Left renal pelvis (tissue), 4 donors: ENCODE data around the gene STIMATE. TPM values are rescaled to one million over a fixed set of nuclear protein-coding genes. Genes with fewer than 3 reads are reported as not detected.

Experiments
- DNase-seq, 4 donors: peaks; one replicate each; pipeline ENCODE4 v3.0.0-alpha.2; 2013; ENCODE audit warnings: low read depth in 4 of 4, low spot score in 3 of 4
- polyA plus RNA-seq, 4 donors: library from polyadenylated mRNA; unstranded; fragments of 120-200 nt; gene quantifications; one replicate each; pipeline ENCODE4 v1.2.1, GENCODE V29; 2013; ENCODE audit not compliant: insufficient read length in 4 of 4

STIMATE gene
- polyA plus RNA-seq, 4 donors: 12.5 to 18.0 (median 13.9) TPM

- DNase-seq: no peak
Measured at GRCh38 chr3:52793702-52794611, 103.4 kb downstream of the STIMATE start.

GRCh38 chr3:52792961-52793695 is 104.2 kb downstream of the STIMATE start:
- DNase-seq: no peak

- no peak for DNase-seq
Measured at GRCh38 chr3:52792413-52792812, 104.9 kb downstream of the STIMATE start.

GRCh38 chr3:52791928-52792327 is 105.4 kb downstream of the STIMATE start:
- no peak for DNase-seq

GRCh38 chr3:52791366-52791765 is 106.0 kb downstream of the STIMATE start:
- DNase-seq: no peak

- DNase-seq: no peak
Measured at GRCh38 chr3:52790741-52791140, 106.6 kb downstream of the STIMATE start.

- DNase-seq: no peak
Measured at GRCh38 chr3:52790337-52790736, 107.0 kb downstream of the STIMATE start.

- no peak for DNase-seq
Measured at GRCh38 chr3:52789746-52790040, 107.7 kb downstream of the STIMATE start.

GRCh38 chr3:52788890-52789745 is 108.2 kb downstream of the STIMATE start:
- no peak for DNase-seq

- DNase-seq: no peak
Measured at GRCh38 chr3:52787672-52788625, 109.4 kb downstream of the STIMATE start.

GRCh38 chr3:52787246-52787645 is 110.1 kb downstream of the STIMATE start:
- no peak for DNase-seq

Other genes with a start within 250 kb of the STIMATE start
- gene PBRM1, start 211.6 kb downstream of the STIMATE start, polyA plus RNA-seq: 10 to 100 TPM; 57.9 to 66.9 (median 61.1) TPM
- 100 to 1,000 TPM in 3 of 4 donors, 10 to 100 TPM in 1; 80.6 to 118 (median 114) TPM for gene GNL3, start 211.5 kb downstream of the STIMATE start, polyA plus RNA-seq
- 100 to 1,000 TPM; 113 to 181 (median 138) TPM for gene GLT8D1, start 191.8 kb downstream of the STIMATE start, polyA plus RNA-seq
- gene SPCS1, start 191.4 kb downstream of the STIMATE start, polyA plus RNA-seq: 100 to 1,000 TPM; 128 to 171 (median 160) TPM
- 10 to 100 TPM; 18.8 to 30.7 (median 27.4) TPM for gene NEK4, start 126.6 kb downstream of the STIMATE start, polyA plus RNA-seq
- 1 to 10 TPM in 1 of 4 donors, under 1 TPM in 1, not detected in 2; 0.38 to 6.3 TPM for gene ITIH1, start 119.9 kb downstream of the STIMATE start, polyA plus RNA-seq
- gene ITIH3, start 102.8 kb downstream of the STIMATE start, polyA plus RNA-seq: 10 to 100 TPM in 1 of 4 donors, 1 to 10 TPM in 3; 4.9 to 13.7 (median 7.8) TPM
- 1 to 10 TPM; 2.9 to 9.8 (median 5.6) TPM for gene ITIH4, start 66.9 kb downstream of the STIMATE start, polyA plus RNA-seq
- gene MUSTN1, start 62.5 kb downstream of the STIMATE start, polyA plus RNA-seq: 1 to 10 TPM in 1 of 4 donors, under 1 TPM in 2, not detected in 1; 0.34 to 1.7 (median 0.45) TPM
- gene SFMBT1, start 148.5 kb upstream of the STIMATE start, polyA plus RNA-seq: 10 to 100 TPM in 2 of 4 donors, 1 to 10 TPM in 2; 7.7 to 10.9 (median 10.0) TPM
- gene RFT1, start 232.9 kb upstream of the STIMATE start, polyA plus RNA-seq: 10 to 100 TPM; 19.3 to 30.3 (median 25.6) TPM